Embryonic facial prominence (tissue), 1 donor: Measurements from ENCODE around the gene CCDC32.
"Not testable (repeated sequence)": the region's sequence is repeated elsewhere in the genome, so short reads cannot be mapped to it uniquely, and the experiment has no call there.

Experiments
- DNase-seq: peaks from one replicate; pipeline ENCODE4 v3.0.0-alpha.2; 2016; ENCODE audit errors: extremely low spot score

The CCDC32 gene

GRCh38 chr15:40564591-40565332 lies at the start of gene CCDC32:
Gene CCDC32 (minus strand): TSS chr15:40565042. CDS start chr15:40563015, 2,027 bp downstream.
- DNase-seq, result peak; percentile 98

- DNase-seq, result no peak
Observed at GRCh38 chr15:40613080-40613479, 48.2 kb upstream of the CCDC32 start.

- DNase-seq, result no peak
Observed at GRCh38 chr15:40603935-40604334, 39.1 kb upstream of the CCDC32 start.

- DNase-seq, result no peak
Observed at GRCh38 chr15:40600956-40601355, 36.1 kb upstream of the CCDC32 start.

GRCh38 chr15:40598672-40599071 lies 33.8 kb upstream of the CCDC32 start:
- no peak for DNase-seq

- no peak for DNase-seq
Observed at GRCh38 chr15:40598126-40598525, 33.3 kb upstream of the CCDC32 start.

- no peak for DNase-seq
Observed at GRCh38 chr15:40597024-40597423, 32.2 kb upstream of the CCDC32 start.

- no peak for DNase-seq
Observed at GRCh38 chr15:40595773-40596172, 30.9 kb upstream of the CCDC32 start.

GRCh38 chr15:40595219-40595618 lies 30.4 kb upstream of the CCDC32 start:
- DNase-seq, result no peak

GRCh38 chr15:40594429-40594836 lies 29.6 kb upstream of the CCDC32 start:
- DNase-seq, result no peak

GRCh38 chr15:40593588-40594428 lies 29.0 kb upstream of the CCDC32 start, which contains the start of gene KNL1:
Gene KNL1 (plus strand): TSS chr15:40594249. CDS start chr15:40602932, 8,683 bp downstream.
- DNase-seq, result peak; percentile 94

GRCh38 chr15:40593165-40593564 lies 28.3 kb upstream of the CCDC32 start:
- DNase-seq, result no peak

GRCh38 chr15:40591389-40591788 lies 26.5 kb upstream of the CCDC32 start:
- DNase-seq, result no peak

GRCh38 chr15:40590667-40591050 lies 25.8 kb upstream of the CCDC32 start:
- no peak for DNase-seq

- DNase-seq, result no peak
Observed at GRCh38 chr15:40584191-40584590, 19.3 kb upstream of the CCDC32 start.

- no peak for DNase-seq
Observed at GRCh38 chr15:40582726-40583246, 17.9 kb upstream of the CCDC32 start.

GRCh38 chr15:40581796-40582195 lies 17.0 kb upstream of the CCDC32 start:
- DNase-seq, result not testable (repeated sequence)

GRCh38 chr15:40578892-40579291 lies 14.1 kb upstream of the CCDC32 start:
- DNase-seq, result no peak

- DNase-seq, result not testable (repeated sequence)
Observed at GRCh38 chr15:40576914-40577313, 12.1 kb upstream of the CCDC32 start.

- no peak for DNase-seq
Observed at GRCh38 chr15:40575113-40575512, 10.3 kb upstream of the CCDC32 start.

- DNase-seq, result peak; percentile 83
Observed at GRCh38 chr15:40569129-40569953, 4.5 kb upstream of the CCDC32 start, which contains the start of gene RPUSD2. Gene RPUSD2 (plus strand): TSS chr15:40569299. CDS start chr15:40569338, 39 bp downstream.

GRCh38 chr15:40567111-40567510 lies 2.3 kb upstream of the CCDC32 start:
- no peak for DNase-seq
